IMR-90 (cell line): ENCODE data around the gene ACTA2. TPM values are rescaled to one million over a fixed set of nuclear protein-coding genes. Genes with fewer than 3 reads are reported as not detected.

Source experiments
- ATAC-seq: fragments of 200-7000 bp; cut with Tn5 transposase; 2 replicates; pipeline ENCODE4 v1.9.1; 2020; ENCODE audit warnings: low read depth, mild to moderate bottlenecking, moderate library complexity
- BruUV-seq: library from RNA; stranded (reverse); fragments of 400-500 nt; replicated peaks from 2 replicates; lab custom pipeline; 2021; lab: Mats Ljungman, UMichigan
- CTCF ChIA-PET: fragments of 300-600 bp; formaldehyde crosslinking; extraction: SDS; loops from one replicate; lab custom pipeline; 2021; ENCODE audit warnings: antibody characterized with exemption; lab: Yijun Ruan, JAX
- POLR2A ChIA-PET: fragments of 300-600 bp; sonication (Branson Sonifier 250); formaldehyde crosslinking; loops from one replicate; lab custom pipeline; 2022; ENCODE audit warnings: antibody characterized with exemption; ENCODE audit not compliant: unreplicated experiment; lab: Charles Lee
- DNase-seq: peaks from one replicate; pipeline ENCODE4 v3.0.0; 2013
- H2AFZ ChIP-seq: replicated peaks from 2 replicates; pipeline ENCODE3; 2013; ENCODE audit warnings: low read length, mild to moderate bottlenecking; ENCODE audit not compliant: poor library complexity
- H2AK5ac ChIP-seq: 2 replicates; pipeline ENCODE4 v1.6.1; 2013; ENCODE audit warnings: low read depth, low read length, inconsistent platforms
- H2AK9ac ChIP-seq: replicated peaks from 2 replicates; pipeline ENCODE3; 2013; ENCODE audit warnings: mild to moderate bottlenecking, low read depth, low read length, moderate library complexity; ENCODE audit not compliant: poor library complexity
- H2BK120ac ChIP-seq: 2 replicates; pipeline ENCODE4 v1.6.1; 2013; ENCODE audit warnings: low read depth, low read length, inconsistent platforms
- H2BK15ac ChIP-seq: 3 replicates; pipeline ENCODE4 v1.6.1; 2013; ENCODE audit warnings: low read depth, low read length, inconsistent platforms
- H2BK20ac ChIP-seq: 2 replicates; pipeline ENCODE4 v1.6.1; 2013; ENCODE audit warnings: low read depth, mild to moderate bottlenecking, inconsistent platforms, low read length, moderate library complexity
- H2BK5ac ChIP-seq: 2 replicates; pipeline ENCODE4 v1.6.1; 2013; ENCODE audit warnings: mild to moderate bottlenecking, low read depth, low read length, inconsistent platforms; ENCODE audit not compliant: poor library complexity, severe bottlenecking
- H3K14ac ChIP-seq: replicated peaks from 2 replicates; pipeline ENCODE4 v1.6.1; 2013; ENCODE audit warnings: low read depth, low read length, inconsistent platforms
- H3K18ac ChIP-seq: 2 replicates; pipeline ENCODE4 v1.6.1; 2013; ENCODE audit warnings: low read depth, low read length, control low read depth
- H3K23ac ChIP-seq: 2 replicates; pipeline ENCODE4 v1.6.1; 2013; ENCODE audit warnings: low read depth, low read length, inconsistent platforms
- H3K27ac ChIP-seq: 2 replicates; pipeline ENCODE4 v1.5.1; 2013; ENCODE audit warnings: mild to moderate bottlenecking, control low read depth, low read length; ENCODE audit not compliant: insufficient read depth
- H3K27me3 ChIP-seq: 2 replicates; pipeline ENCODE4 v1.6.1; 2013; ENCODE audit warnings: low read length; ENCODE audit not compliant: control insufficient read depth, insufficient read depth
- H3K36me3 ChIP-seq: 2 replicates; pipeline ENCODE4 v1.6.1; 2013; ENCODE audit warnings: low read length, mixed read lengths; ENCODE audit not compliant: control insufficient read depth, insufficient read depth
- H3K4ac ChIP-seq: 2 replicates; pipeline ENCODE4 v1.6.1; 2013; ENCODE audit warnings: low read depth, low read length, inconsistent platforms
- H3K4me1 ChIP-seq: 2 replicates; pipeline ENCODE4 v1.6.1; 2013; ENCODE audit warnings: low read length, mixed read lengths; ENCODE audit not compliant: control insufficient read depth, insufficient read depth
- H3K4me2 ChIP-seq: 2 replicates; pipeline ENCODE4 v1.6.1; 2013; ENCODE audit warnings: low read depth, mild to moderate bottlenecking, control low read depth, low read length, moderate library complexity
- H3K4me3 ChIP-seq: 2 replicates; pipeline ENCODE4 v1.5.1; 2013; ENCODE audit warnings: low read depth, mild to moderate bottlenecking, control low read depth, low read length, moderate library complexity; ENCODE audit not compliant: insufficient read depth
- H3K56ac ChIP-seq: 2 replicates; pipeline ENCODE4 v1.6.1; 2013; ENCODE audit warnings: low read length, inconsistent platforms; ENCODE audit not compliant: insufficient read depth; ENCODE audit errors: extremely low read depth
- H3K79me1 ChIP-seq, 2 experiments: 2 replicates each; pipeline ENCODE4 v1.6.1; 2013; ENCODE audit warnings: low read length in 2 of 2, inconsistent platforms in 1 of 2, low read depth in 1 of 2
- H3K9ac ChIP-seq: 2 replicates; pipeline ENCODE4 v1.6.1; 2013; ENCODE audit warnings: low read depth, low read length, control low read depth
- H3K9me1 ChIP-seq: 2 replicates; pipeline ENCODE4 v1.6.1; 2013; ENCODE audit warnings: low read length, inconsistent platforms; ENCODE audit not compliant: insufficient read depth
- H3K9me3 ChIP-seq: 2 replicates; pipeline ENCODE4 v1.6.1; 2013; ENCODE audit warnings: low read length; ENCODE audit not compliant: control insufficient read depth, insufficient read depth
- H4K20me1 ChIP-seq: 2 replicates; pipeline ENCODE4 v1.6.1; 2013; ENCODE audit warnings: low read length, inconsistent platforms; ENCODE audit not compliant: insufficient read depth
- H4K5ac ChIP-seq: 2 replicates; pipeline ENCODE4 v1.6.1; 2013; ENCODE audit warnings: mild to moderate bottlenecking, low read depth, low read length, control low read depth
- H4K8ac ChIP-seq, 2 experiments: 2 replicates each; pipeline ENCODE4 v1.6.1; 2013; ENCODE audit warnings: low read depth in 2 of 2, low read length in 2 of 2, control low read depth in 1 of 2, inconsistent platforms in 1 of 2
- H4K91ac ChIP-seq: 2 replicates; pipeline ENCODE4 v1.6.1; 2013; ENCODE audit warnings: low read depth, low read length, inconsistent platforms; ENCODE audit not compliant: insufficient read depth
- BHLHE40 ChIP-seq: fragments of 150-350 bp; IDR thresholded peaks from 2 replicates; pipeline ENCODE4 v1.6.1; 2016; ENCODE audit warnings: mild to moderate bottlenecking, low read depth, low read length
- CHD1 ChIP-seq: IDR thresholded peaks from 2 replicates; pipeline ENCODE4 v1.6.1; 2012; ENCODE audit warnings: low read depth, low read length, improper control_type of control experiment
- RCOR1 ChIP-seq: IDR thresholded peaks from 2 replicates; pipeline ENCODE4 v1.6.1; 2012; ENCODE audit warnings: mild to moderate bottlenecking, low read length, improper control_type of control experiment; ENCODE audit not compliant: insufficient replicate concordance
- WGBS, 2 experiments: methylation state at CpG; one replicate each; pipeline versions ENCODE4 v1.1.5 to v1.1.7; 2013; ENCODE audit warnings: missing lambda C conversion rate in 2 of 2; ENCODE audit not compliant: insufficient read length in 1 of 2; ENCODE audit errors: extremely low coverage in 2 of 2; 5-methylcytosine and 5-hydroxymethylcytosine counted together
- dilution Hi-C: fragments of 300-500 bp; cut with HindIII; formaldehyde crosslinking; loops from one replicate; pipeline ENCODE4 v1.14.3; 2018; ENCODE audit warnings: low sequenced_read_pairs; ENCODE audit not compliant: unreplicated experiment
- in situ Hi-C: fragments of 300-500 bp; cut with MboI; formaldehyde crosslinking; loops from 3 replicates; pipeline ENCODE4 v1.14.3; 2019; ENCODE audit warnings: low sequenced_read_pairs, inconsistent platforms, mixed read lengths
- intact Hi-C: fragments of 100-400 bp; cut with micrococcal nuclease; formaldehyde crosslinking; loops from 2 replicates; pipeline ENCODE4 v1.10.0; 2022
- polyA plus RNA-seq, 3 experiments: library from polyadenylated mRNA; depleted of rRNA; stranded (reverse); fragments of >200 nt; gene quantifications; 2 replicates each; pipeline ENCODE4 v1.2.3, GENCODE V29; 2012; ENCODE audit warnings: low replicate concordance in 1 of 3
- total RNA-seq: library from RNA; depleted of rRNA; stranded (reverse); fragments of >200 nt; gene quantifications from 2 replicates; pipeline ENCODE4 v1.2.3, GENCODE V29; 2012
- TF ChIP-seq, protein P1 (sequence below): fragments of 150-350 bp; IDR thresholded peaks from 2 replicates; pipeline ENCODE4 v1.6.1; 2016; ENCODE audit warnings: low read depth, mild to moderate bottlenecking, low read length, moderate library complexity, borderline replicate concordance

The ACTA2 gene
- total and polyA plus RNA-seq, 2 of the 4 experiments (the other 2 are of a cell fraction): 978 to 1,235 TPM

DNA sequence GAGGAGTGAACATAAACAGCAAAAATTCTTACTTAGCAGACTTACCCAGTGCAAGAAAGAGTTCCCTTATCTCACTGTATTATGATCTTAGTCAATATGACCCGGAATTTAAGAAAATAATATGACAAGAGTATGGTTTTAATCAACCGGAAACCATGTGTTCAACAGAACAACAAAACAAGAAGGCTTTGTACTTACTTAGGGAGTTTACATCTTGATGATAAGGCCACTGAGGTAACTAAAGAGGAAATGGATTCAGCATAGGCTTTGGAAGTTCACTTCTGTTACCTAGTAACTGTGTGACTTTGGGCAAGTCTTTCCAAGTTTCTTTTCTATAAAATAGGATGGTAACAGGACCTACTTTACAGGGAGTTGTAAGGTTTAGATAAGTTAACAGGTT is 30.6 kb upstream of the ACTA2 start:
- Histone ChIP-seq H3K23ac (0 out of 2 replicates have a peak overlapping the region, but pooled peaks have one; percentile 28), H3K27ac (no peak overlapping the region), H2AK9ac (no peak overlapping the region), H2BK15ac (0 out of 3 replicates have a peak overlapping the region, but pooled peaks have one; percentile 65), H4K5ac (no peak overlapping the region), H2BK5ac (peak overlapping the region; percentile 0), H3K27me3 (no peaks in the 10 kb centered on the region), H2AK5ac (no peak overlapping the region), H3K56ac (no peak overlapping the region), H3K18ac (no peak overlapping the region; the same call in 1 of the 2 replicates), H2BK120ac (no peak overlapping the region), H3K4me1 (peaks cover 10% of the 10 kb centered on the region), H4K8ac (no peak overlapping the region), H3K79me1 (peaks cover 41 to 59% of the 10 kb centered on the region in 2 experiments), H3K9me1 (peaks cover 7% of the 10 kb centered on the region; the same call in 1 of the 2 replicates), H3K36me3 (no peaks in the 10 kb centered on the region; the same call in 1 of the 2 replicates), H3K4me2 (no peak overlapping the region), H3K14ac (no peak overlapping the region), H4K91ac (no peak overlapping the region), H3K4me3 (no peak overlapping the region), H3K4ac (no peak overlapping the region), H3K9ac (no peak overlapping the region), H3K9me3 (no peaks in the 10 kb centered on the region), H4K20me1 (0 out of 2 replicates have a peak, but pooled peaks cover 3% of the 10 kb centered on the region), H2AFZ (no peak overlapping the region), H2BK20ac (no peak overlapping the region)
- no peak; the same call in 1 of the 2 replicates for ATAC-seq
- BruUV-seq: no TSS peak
- in situ Hi-C loops (loop anchor here (5.0 kb wide), 1 partner anchor 41 kb away; no protein-coding TSS in a partner anchor), dilution Hi-C loops (no loop called here), intact Hi-C loops (no loop called here)
- WGBS, 2 experiments: no CpG with 5 or more reads among the region's 2 CpGs
- TF ChIP-seq, protein P1, sequence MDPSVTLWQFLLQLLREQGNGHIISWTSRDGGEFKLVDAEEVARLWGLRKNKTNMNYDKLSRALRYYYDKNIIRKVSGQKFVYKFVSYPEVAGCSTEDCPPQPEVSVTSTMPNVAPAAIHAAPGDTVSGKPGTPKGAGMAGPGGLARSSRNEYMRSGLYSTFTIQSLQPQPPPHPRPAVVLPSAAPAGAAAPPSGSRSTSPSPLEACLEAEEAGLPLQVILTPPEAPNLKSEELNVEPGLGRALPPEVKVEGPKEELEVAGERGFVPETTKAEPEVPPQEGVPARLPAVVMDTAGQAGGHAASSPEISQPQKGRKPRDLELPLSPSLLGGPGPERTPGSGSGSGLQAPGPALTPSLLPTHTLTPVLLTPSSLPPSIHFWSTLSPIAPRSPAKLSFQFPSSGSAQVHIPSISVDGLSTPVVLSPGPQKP: no peak
- TF ChIP-seq CHD1 (no peak), BHLHE40 (no peak), RCOR1 (no peak)
- DNase-seq: peak; percentile 35
- ChIA-PET CTCF (interaction anchor here (0.5 to 1.3 kb wide), 3 partner anchors 38 to 417 kb away, joined by 3 to 5 read pairs (median 4); no protein-coding TSS in a partner anchor), POLR2A (interaction anchor here (0.7 kb wide), 1 partner anchor 33 kb away, joined by 4 read pairs; no protein-coding TSS in a partner anchor)
